HEK293 (cell line): ENCODE measurements around the gene PTPRH.
A peak's percentile ranks its signal among the peaks of the same experiment; 100 is the strongest.

Experiments used
- CTCF ChIA-PET: fragments of 350-600 bp; formaldehyde crosslinking; extraction: SDS; loops from one replicate; lab custom pipeline; 2021; ENCODE audit warnings: antibody characterized with exemption; lab: Yijun Ruan, JAX
- POLR2A ChIA-PET: fragments of 300-600 bp; formaldehyde crosslinking; extraction: SDS; loops from one replicate; lab custom pipeline; 2020; ENCODE audit warnings: antibody characterized with exemption, inconsistent platforms; lab: Yijun Ruan, JAX
- H3K27ac ChIP-seq: fragments of 200-500 bp; sonication (Bioruptor generic); 2 replicates; pipeline ENCODE4 v1.5.1; 2014; ENCODE audit warnings: low read depth, low read length, control low read depth, inconsistent platforms; ENCODE audit errors: extremely low read depth
- H3K36me3 ChIP-seq, 2 experiments: fragments of 200-500 bp in 1 of 2; sonication (Bioruptor generic) in 1 of 2; 1 replicate in 1 of 2; 2 replicates in 1 of 2; pipeline ENCODE4 v1.5.1; 2014 to 2017; ENCODE audit warnings: inconsistent platforms in 2 of 2, low read length in 2 of 2; ENCODE audit not compliant: control insufficient read depth in 2 of 2, insufficient read depth in 1 of 2
- H3K4me1 ChIP-seq: fragments of 200-500 bp; sonication (Bioruptor generic); 2 replicates; pipeline ENCODE4 v1.5.1; 2014; ENCODE audit warnings: mild to moderate bottlenecking, low read length, inconsistent platforms; ENCODE audit not compliant: control insufficient read depth, insufficient read depth
- H3K4me3 ChIP-seq: 2 replicates; pipeline ENCODE4 v1.5.1; 2011; ENCODE audit warnings: low read depth, mild to moderate bottlenecking, control low read depth, low read length, moderate library complexity
- H3K9me3 ChIP-seq: fragments of 200-500 bp; sonication (Bioruptor generic); 2 replicates; pipeline ENCODE4 v1.5.1; 2014; ENCODE audit warnings: low read depth, low read length, inconsistent platforms; ENCODE audit not compliant: control insufficient read depth, insufficient read depth
- AEBP2 ChIP-seq: fragments of 450-650 bp; formaldehyde crosslinking; IDR thresholded peaks from 2 replicates; pipeline ENCODE4 v1.5.1; 2016; ENCODE audit warnings: missing biosample characterization, missing genetic modification characterization, borderline replicate concordance
- BCL11B ChIP-seq: fragments of 450-650 bp; formaldehyde crosslinking; IDR thresholded peaks from 2 replicates; pipeline ENCODE4 v1.5.1; 2016; ENCODE audit warnings: low read depth, missing biosample characterization, missing genetic modification characterization
- GFI1B ChIP-seq: fragments of 450-650 bp; formaldehyde crosslinking; IDR thresholded peaks from 2 replicates; pipeline ENCODE4 v1.5.1; 2016; ENCODE audit warnings: missing biosample characterization, missing genetic modification characterization
- KLF8 ChIP-seq: fragments of 450-650 bp; formaldehyde crosslinking; IDR thresholded peaks from 2 replicates; pipeline ENCODE4 v1.5.1; 2016; ENCODE audit warnings: missing biosample characterization, missing genetic modification characterization
- MYNN ChIP-seq: fragments of 450-650 bp; formaldehyde crosslinking; IDR thresholded peaks from 2 replicates; pipeline ENCODE4 v1.5.1; 2016; ENCODE audit warnings: missing biosample characterization, missing genetic modification characterization, borderline replicate concordance
- PRDM4 ChIP-seq: fragments of 450-650 bp; formaldehyde crosslinking; IDR thresholded peaks from 2 replicates; pipeline ENCODE4 v1.5.1; 2017; ENCODE audit warnings: missing biosample characterization, missing genetic modification characterization
- SETDB1 ChIP-seq: IDR thresholded peaks from one replicate; pipeline ENCODE4 v1.6.1; 2017; ENCODE audit warnings: mild to moderate bottlenecking, low read length, moderate library complexity, mixed read lengths; ENCODE audit not compliant: insufficient read length
- TCF7L2 ChIP-seq: IDR thresholded peaks from 2 replicates; pipeline ENCODE4 v1.6.1; 2011; ENCODE audit warnings: low read depth, mild to moderate bottlenecking, inconsistent platforms, low read length, moderate library complexity, borderline replicate concordance
- ZBTB17 ChIP-seq: fragments of 450-650 bp; formaldehyde crosslinking; IDR thresholded peaks from 2 replicates; pipeline ENCODE4 v1.5.1; 2016; ENCODE audit warnings: missing biosample characterization, missing genetic modification characterization
- ZNF157 ChIP-seq: fragments of 450-650 bp; formaldehyde crosslinking; IDR thresholded peaks from 2 replicates; pipeline ENCODE4 v1.5.1; 2016; ENCODE audit warnings: missing biosample characterization, missing genetic modification characterization
- ZNF16 ChIP-seq: fragments of 450-650 bp; formaldehyde crosslinking; IDR thresholded peaks from 2 replicates; pipeline ENCODE4 v1.5.1; 2016; ENCODE audit warnings: low read depth, missing biosample characterization, missing genetic modification characterization
- ZNF18 ChIP-seq: fragments of 450-650 bp; formaldehyde crosslinking; IDR thresholded peaks from 2 replicates; pipeline ENCODE4 v1.5.1; 2016; ENCODE audit warnings: missing biosample characterization, missing genetic modification characterization
- ZNF202 ChIP-seq: fragments of 450-650 bp; formaldehyde crosslinking; IDR thresholded peaks from 2 replicates; pipeline ENCODE4 v1.5.1; 2016; ENCODE audit warnings: missing biosample characterization, missing genetic modification characterization, borderline replicate concordance
- ZNF24 ChIP-seq: fragments of 450-650 bp; formaldehyde crosslinking; IDR thresholded peaks from 2 replicates; pipeline ENCODE4 v1.5.1; 2016; ENCODE audit warnings: missing biosample characterization, missing genetic modification characterization
- ZNF26 ChIP-seq: fragments of 450-650 bp; formaldehyde crosslinking; IDR thresholded peaks from 2 replicates; pipeline ENCODE4 v1.5.1; 2016; ENCODE audit warnings: missing biosample characterization, missing genetic modification characterization
- ZNF311 ChIP-seq: fragments of 450-650 bp; formaldehyde crosslinking; IDR thresholded peaks from 2 replicates; pipeline ENCODE4 v1.5.1; 2017; ENCODE audit warnings: missing biosample characterization, missing genetic modification characterization, borderline replicate concordance
- ZNF324 ChIP-seq: fragments of 450-650 bp; formaldehyde crosslinking; IDR thresholded peaks from 2 replicates; pipeline ENCODE4 v1.5.1; 2016; ENCODE audit warnings: missing biosample characterization, missing genetic modification characterization
- ZNF362 ChIP-seq: fragments of 450-650 bp; formaldehyde crosslinking; IDR thresholded peaks from 2 replicates; pipeline ENCODE4 v1.5.1; 2016; ENCODE audit warnings: missing biosample characterization, missing genetic modification characterization
- ZNF529 ChIP-seq: fragments of 450-650 bp; formaldehyde crosslinking; IDR thresholded peaks from 2 replicates; pipeline ENCODE4 v1.5.1; 2017; ENCODE audit warnings: missing genetic modification characterization, missing biosample characterization; ENCODE audit not compliant: insufficient replicate concordance
- ZNF544 ChIP-seq: fragments of 450-650 bp; formaldehyde crosslinking; IDR thresholded peaks from 2 replicates; pipeline ENCODE4 v1.5.0; 2017; ENCODE audit warnings: missing biosample characterization, missing genetic modification characterization
- ZNF624 ChIP-seq: fragments of 450-650 bp; formaldehyde crosslinking; IDR thresholded peaks from 2 replicates; pipeline ENCODE4 v1.5.1; 2017; ENCODE audit warnings: missing biosample characterization, missing genetic modification characterization
- ZNF776 ChIP-seq: fragments of 450-650 bp; formaldehyde crosslinking; IDR thresholded peaks from 2 replicates; pipeline ENCODE4 v1.5.0; 2017; ENCODE audit warnings: missing biosample characterization, missing genetic modification characterization, borderline replicate concordance
- ZSCAN18 ChIP-seq: fragments of 450-650 bp; formaldehyde crosslinking; IDR thresholded peaks from 2 replicates; pipeline ENCODE4 v1.5.1; 2016; ENCODE audit warnings: missing biosample characterization, missing genetic modification characterization

The PTPRH gene

GRCh38 chr19:55246462-55247451 lies 37.5 kb upstream of the PTPRH start:
- Histone ChIP-seq H3K36me3 (peaks cover 32 to 77% of the 10 kb centered on the region in 2 experiments; a peak in 2 of 3 replicates), H3K4me1 (no peaks in the 10 kb centered on the region), H3K9me3 (no peaks in the 10 kb centered on the region), H3K27ac (0 out of 2 replicates have a peak overlapping the region, but pooled peaks have one; percentile 36), H3K4me3 (no peak overlapping the region)
- no peak for TF ChIP-seq MYNN (tag by site-specific recombination)
- no peak for TF ChIP-seq ZNF18 (tag by site-specific recombination)
- no peak for TF ChIP-seq ZNF324 (tag by site-specific recombination)
- TF ChIP-seq ZNF24 (tag by site-specific recombination): no peak
- TF ChIP-seq ZNF624 (tag by site-specific recombination): no peak
- TF ChIP-seq ZSCAN18 (tag by site-specific recombination): no peak
- no peak for TF ChIP-seq SETDB1
- TF ChIP-seq ZNF26 (tag by site-specific recombination): no peak
- TF ChIP-seq ZNF311 (tag by site-specific recombination): no peak
- no peak for TF ChIP-seq ZNF157
- TF ChIP-seq ZNF544 (tag by site-specific recombination): no peak
- TF ChIP-seq ZNF202 (tag by site-specific recombination): no peak
- no peak for TF ChIP-seq TCF7L2
- no peak for TF ChIP-seq ZNF362 (tag by site-specific recombination)
- TF ChIP-seq GFI1B (tag by site-specific recombination): no peak
- TF ChIP-seq ZBTB17 (tag by site-specific recombination): no peak
- TF ChIP-seq BCL11B (tag by site-specific recombination): no peak
- POLR2A ChIA-PET: no interaction called here
- CTCF ChIA-PET: interaction anchor here (0.6 kb wide), 2 partner anchors 30 to 1128 kb away, joined by 3 to 4 read pairs; no protein-coding TSS in a partner anchor

- POLR2A ChIA-PET: no interaction called here
- Histone ChIP-seq H3K27ac (no peak overlapping the region), H3K4me1 (no peaks in the 10 kb centered on the region), H3K4me3 (no peak overlapping the region), H3K9me3 (no peaks in the 10 kb centered on the region), H3K36me3 (peaks cover 32 to 82% of the 10 kb centered on the region in 2 experiments; a peak in 2 of 3 replicates)
- CTCF ChIA-PET: no interaction called here
- TF ChIP-seq ZNF16 (tag by site-specific recombination) (no peak), KLF8 (tag by site-specific recombination) (no peak), ZNF529 (no peak), ZNF776 (tag by site-specific recombination) (no peak), AEBP2 (tag by site-specific recombination) (no peak), PRDM4 (no peak)
Observed at GRCh38 chr19:55245236-55245904, 36.1 kb upstream of the PTPRH start.
